GM12872 (cell line): ENCODE measurements around the gene IL6R.
A peak's percentile ranks its signal among the peaks of the same experiment; 100 is the strongest.

Source experiments
- TF ChIP-seq, protein P1 (sequence below): IDR thresholded peaks from 3 replicates; pipeline ENCODE4 v1.5.1; 2011; ENCODE audit warnings: low read depth, mild to moderate bottlenecking, low read length, moderate library complexity; ENCODE audit not compliant: insufficient read depth

Gene IL6R

DNA sequence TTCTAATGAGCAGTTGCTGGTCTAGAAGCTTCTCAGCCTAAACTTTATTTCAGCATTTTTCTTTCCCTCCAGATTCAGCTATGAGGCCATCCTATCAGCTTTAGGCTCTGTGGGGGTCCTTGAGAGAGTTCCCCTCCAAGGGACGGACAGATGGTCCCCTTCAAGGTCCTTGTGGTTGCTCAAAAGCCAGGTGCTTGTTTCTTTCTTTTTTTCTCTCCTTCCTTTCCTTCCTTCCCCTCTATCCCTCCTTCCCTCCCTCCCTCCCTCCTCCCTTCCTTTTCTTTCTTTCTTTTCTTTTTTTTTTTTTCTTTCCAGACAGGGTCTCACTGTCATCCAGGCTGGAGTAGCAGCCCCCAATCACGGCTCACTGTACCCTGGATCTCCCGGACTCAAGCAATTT is 1.2 kb upstream of the IL6R start:
- TF ChIP-seq, protein P1, sequence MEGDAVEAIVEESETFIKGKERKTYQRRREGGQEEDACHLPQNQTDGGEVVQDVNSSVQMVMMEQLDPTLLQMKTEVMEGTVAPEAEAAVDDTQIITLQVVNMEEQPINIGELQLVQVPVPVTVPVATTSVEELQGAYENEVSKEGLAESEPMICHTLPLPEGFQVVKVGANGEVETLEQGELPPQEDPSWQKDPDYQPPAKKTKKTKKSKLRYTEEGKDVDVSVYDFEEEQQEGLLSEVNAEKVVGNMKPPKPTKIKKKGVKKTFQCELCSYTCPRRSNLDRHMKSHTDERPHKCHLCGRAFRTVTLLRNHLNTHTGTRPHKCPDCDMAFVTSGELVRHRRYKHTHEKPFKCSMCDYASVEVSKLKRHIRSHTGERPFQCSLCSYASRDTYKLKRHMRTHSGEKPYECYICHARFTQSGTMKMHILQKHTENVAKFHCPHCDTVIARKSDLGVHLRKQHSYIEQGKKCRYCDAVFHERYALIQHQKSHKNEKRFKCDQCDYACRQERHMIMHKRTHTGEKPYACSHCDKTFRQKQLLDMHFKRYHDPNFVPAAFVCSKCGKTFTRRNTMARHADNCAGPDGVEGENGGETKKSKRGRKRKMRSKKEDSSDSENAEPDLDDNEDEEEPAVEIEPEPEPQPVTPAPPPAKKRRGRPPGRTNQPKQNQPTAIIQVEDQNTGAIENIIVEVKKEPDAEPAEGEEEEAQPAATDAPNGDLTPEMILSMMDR = no peak

DNA sequence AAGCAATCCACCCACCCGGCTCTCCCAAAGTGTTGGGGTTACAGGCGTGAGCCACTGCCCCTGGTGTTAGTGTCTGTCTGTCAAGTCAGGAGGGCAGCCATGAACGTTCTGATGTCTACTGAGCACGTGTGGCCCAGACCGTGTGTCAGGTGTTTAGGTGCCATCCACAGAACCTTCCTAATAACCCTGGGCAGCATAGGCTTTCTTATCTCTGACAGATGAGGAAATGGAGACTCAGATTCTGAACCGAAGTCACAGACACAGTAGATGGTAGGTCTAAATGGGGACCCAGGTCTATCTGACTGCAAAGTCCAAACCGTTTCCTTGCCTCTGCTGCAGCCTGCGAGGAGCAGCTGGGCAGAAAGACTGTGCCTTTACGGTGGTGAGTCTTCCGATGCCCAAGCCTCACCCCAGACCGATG is 622 bp upstream of the IL6R start:
- TF ChIP-seq, protein P1 = no peak

DNA sequence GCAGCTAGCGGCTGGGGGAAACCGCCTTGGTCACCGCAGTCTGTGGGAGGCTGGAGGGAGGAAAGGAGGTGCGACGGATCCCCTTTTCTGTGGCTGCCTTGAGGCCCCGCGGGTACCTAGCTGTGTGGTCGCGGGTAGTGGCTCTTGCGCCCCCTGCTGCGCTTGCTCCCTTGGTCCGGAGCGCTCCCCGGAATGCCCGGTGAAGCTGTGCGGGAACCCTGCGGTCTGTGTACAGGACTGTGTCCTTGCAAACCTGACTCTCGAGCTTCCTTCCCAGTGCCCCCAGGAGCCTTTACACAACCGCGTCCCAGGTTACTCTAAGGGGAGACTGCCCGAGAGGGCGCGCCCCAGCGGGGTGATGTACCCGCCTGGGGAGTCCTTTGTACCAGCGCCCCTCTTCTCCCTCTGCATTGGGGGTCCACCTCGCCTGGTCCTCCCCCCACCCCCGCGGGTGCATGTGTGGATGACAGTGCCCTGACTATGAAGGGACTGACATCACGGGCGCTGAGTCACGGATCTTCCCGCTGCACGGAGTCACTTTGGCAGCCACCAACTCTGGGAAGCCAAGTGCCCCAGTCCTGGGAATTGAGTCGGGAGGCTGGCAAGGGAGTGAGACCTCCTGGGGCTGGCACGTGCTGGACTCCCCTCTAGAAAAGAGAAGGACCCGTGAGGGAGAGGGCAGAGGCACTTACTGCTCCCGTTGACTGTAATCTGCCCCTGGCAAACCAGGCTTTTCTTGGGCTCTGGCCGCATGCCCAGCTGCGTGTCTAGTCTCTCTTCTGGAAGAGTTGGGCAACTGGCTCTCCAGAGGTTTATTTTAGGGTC is 816 bp downstream of the IL6R start:
- TF ChIP-seq, protein P1 = peak; percentile 67

DNA sequence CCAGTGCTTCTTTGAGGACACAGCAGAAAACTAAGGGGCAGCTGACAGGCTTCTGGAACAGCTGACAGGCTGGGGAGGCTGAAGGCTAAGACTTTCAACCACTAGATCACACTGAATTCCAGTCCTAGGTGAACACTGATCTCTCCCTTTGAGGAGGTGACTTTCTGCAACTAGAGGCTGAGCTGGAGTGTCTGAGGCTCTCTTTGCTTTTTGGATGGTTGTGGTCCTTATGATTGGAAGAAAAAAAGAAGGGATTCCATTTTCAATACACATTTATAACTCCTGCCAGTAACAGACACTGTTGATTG is 1.4 kb downstream of the IL6R start:
- TF ChIP-seq, protein P1 = no peak

DNA sequence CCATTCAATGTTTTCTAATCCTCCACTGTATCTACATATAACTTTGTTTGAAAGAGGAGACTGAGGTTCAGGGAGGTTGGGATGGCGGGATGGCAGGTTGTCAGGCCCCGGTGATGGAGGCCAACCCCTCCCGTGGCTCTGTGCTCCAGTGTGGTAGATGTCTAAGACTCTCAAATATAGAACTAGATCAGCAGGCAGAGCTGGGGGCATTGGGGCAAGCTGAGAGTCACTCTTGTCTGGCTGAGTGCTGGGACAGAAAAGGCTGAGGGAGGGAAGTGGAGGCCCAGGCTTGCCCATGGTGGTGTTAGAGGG is 1.7 kb downstream of the IL6R start:
- TF ChIP-seq, protein P1 = no peak

DNA sequence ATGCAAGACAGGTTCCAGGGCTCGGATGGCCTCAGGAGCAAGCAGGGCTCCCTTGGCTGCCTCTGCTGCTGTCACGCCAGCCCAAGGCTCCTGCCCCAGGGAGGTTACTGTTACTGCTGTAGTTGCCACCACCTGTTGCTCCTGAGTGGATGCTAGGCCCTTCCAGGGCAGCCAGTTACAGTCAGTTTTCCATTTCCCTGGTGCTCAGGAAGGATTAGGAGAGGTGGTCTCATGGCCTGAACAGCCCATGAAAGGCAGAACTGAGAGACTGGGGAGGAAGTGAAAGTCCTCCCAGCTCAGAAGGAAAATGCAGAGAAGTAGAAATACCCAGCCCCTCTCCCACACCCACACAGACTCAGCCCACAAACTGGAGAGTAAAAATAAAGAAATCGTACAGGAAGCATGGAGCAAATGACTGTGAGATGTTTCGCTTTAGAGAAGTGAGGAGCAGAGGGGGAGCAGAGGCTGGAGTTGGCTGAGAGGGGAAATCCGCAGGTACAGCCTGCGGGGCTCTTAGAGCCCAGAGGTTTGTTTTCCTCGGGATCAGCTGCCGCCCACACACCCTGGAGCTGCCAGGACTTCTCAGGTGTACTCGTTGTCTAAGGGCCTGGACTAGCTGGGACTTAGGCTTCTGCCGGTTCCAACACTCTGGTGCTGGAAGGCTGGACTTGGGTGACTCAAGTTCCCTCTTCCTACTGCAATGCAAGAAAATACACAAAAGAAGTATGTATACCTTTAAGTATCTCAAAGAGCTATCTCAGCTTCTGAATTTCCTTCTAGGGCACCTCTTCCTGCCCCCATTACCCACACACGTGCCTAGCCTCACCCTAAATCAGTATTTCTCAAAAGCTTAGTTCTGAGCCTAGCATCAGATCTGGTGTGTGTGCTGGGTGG is 2.3 kb downstream of the IL6R start:
- TF ChIP-seq, protein P1 = no peak

DNA sequence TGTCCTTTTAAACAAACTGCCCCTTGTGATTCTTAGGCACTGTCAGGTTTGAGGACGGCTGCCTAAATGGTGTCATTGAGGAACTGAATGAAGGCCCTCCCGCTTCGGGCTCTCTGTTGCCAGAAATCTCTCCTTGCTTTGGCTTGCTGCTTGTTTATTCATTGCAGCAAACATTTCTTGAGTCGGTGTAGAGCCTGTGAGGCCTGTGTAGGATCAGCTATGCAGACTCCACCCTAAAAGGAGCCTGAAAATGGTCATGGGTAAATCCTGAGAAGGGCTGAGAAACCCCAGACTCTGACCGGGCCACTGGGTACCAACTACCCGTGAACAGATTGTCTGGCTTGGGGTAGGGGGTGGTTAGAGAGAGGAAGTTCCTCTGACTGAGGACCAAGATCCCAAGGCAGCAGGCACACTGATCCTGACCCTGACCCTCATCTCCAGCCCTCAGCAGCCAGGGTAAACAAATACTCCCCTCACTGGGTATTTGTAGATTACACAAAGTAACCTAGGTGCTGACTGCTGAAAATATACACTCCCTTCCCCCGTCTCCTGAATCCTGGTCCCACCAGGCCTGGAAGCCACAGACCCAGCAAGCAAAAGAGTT is 3.1 kb downstream of the IL6R start:
- TF ChIP-seq, protein P1 = no peak
